ENCODE measurements around the gene GPX6. TPM values are rescaled to one million over a fixed set of nuclear protein-coding genes. Genes with fewer than 3 reads are reported as not detected.

The GPX6 gene
- total RNA-seq, 1 donor from 2014 or later, result not detected

DNA sequence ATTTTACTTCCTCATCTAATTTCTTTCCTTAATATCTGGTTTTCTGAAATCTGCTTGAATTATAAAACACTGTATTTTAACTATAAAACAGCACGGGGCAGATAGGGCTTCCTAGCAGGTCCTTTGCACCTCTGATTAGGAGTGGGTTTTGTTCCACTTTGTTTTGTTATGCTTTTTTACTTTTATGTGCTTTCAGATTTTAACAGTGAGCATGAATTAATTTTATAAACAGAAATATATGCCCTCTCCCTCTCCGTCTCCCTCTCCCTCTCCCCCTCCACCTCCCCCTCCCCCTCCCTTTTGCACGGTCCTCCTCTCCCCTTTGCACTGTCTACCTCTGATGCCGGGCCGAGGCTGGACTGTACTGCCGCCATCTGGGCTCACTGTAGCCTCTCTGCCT lies 14.3 kb downstream of the GPX6 start:
- H3K4me1 Mint-ChIP-seq (ENCODE audit: unreplicated experiment), result no peaks in the 10 kb centered on the region
- H3K36me3 Mint-ChIP-seq, result no peaks in the 10 kb centered on the region
- H3K9me3 Mint-ChIP-seq, result no peaks in the 10 kb centered on the region
- no peaks in the 10 kb centered on the region for H3K27me3 Mint-ChIP-seq
- no peak overlapping the region for H3K4me3 Mint-ChIP-seq
- TF ChIP-seq, protein P1, sequence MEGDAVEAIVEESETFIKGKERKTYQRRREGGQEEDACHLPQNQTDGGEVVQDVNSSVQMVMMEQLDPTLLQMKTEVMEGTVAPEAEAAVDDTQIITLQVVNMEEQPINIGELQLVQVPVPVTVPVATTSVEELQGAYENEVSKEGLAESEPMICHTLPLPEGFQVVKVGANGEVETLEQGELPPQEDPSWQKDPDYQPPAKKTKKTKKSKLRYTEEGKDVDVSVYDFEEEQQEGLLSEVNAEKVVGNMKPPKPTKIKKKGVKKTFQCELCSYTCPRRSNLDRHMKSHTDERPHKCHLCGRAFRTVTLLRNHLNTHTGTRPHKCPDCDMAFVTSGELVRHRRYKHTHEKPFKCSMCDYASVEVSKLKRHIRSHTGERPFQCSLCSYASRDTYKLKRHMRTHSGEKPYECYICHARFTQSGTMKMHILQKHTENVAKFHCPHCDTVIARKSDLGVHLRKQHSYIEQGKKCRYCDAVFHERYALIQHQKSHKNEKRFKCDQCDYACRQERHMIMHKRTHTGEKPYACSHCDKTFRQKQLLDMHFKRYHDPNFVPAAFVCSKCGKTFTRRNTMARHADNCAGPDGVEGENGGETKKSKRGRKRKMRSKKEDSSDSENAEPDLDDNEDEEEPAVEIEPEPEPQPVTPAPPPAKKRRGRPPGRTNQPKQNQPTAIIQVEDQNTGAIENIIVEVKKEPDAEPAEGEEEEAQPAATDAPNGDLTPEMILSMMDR (conservative IDR thresholded peaks at IDR 0.05), result no peak
- H3K27ac Mint-ChIP-seq, result no peak overlapping the region
- DNase-seq (ENCODE audit: extremely low spot score, unreplicated experiment), result no peak

DNA sequence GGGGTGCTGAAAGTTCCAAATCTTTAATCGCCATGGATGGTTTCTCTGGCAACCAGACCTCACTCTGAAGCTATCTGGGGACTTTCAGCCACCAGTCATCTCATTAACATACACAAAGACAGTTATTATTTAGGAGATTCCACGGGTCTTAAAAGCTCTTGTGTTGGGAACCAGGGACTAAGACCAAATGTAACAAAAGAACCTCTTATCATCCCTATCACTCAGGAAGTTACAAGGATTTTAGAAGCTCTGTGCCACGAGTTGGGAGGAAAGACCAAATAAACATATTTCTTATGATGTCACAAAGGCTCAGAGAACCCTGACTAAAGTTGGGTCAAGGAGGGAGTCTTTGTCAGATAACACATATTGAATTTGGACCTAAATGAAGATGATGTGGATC lies 17.7 kb downstream of the GPX6 start:
- TF ChIP-seq, protein P1 (conservative IDR thresholded peaks at IDR 0.05), result no peak
- H3K27me3 Mint-ChIP-seq, result no peaks in the 10 kb centered on the region
- H3K27ac Mint-ChIP-seq, result no peak overlapping the region
- H3K9me3 Mint-ChIP-seq, result no peaks in the 10 kb centered on the region
- H3K36me3 Mint-ChIP-seq, result no peaks in the 10 kb centered on the region
- H3K4me1 Mint-ChIP-seq (ENCODE audit: unreplicated experiment), result no peaks in the 10 kb centered on the region
- H3K4me3 Mint-ChIP-seq, result no peak overlapping the region
- no peak for DNase-seq (ENCODE audit: extremely low spot score, unreplicated experiment)

DNA sequence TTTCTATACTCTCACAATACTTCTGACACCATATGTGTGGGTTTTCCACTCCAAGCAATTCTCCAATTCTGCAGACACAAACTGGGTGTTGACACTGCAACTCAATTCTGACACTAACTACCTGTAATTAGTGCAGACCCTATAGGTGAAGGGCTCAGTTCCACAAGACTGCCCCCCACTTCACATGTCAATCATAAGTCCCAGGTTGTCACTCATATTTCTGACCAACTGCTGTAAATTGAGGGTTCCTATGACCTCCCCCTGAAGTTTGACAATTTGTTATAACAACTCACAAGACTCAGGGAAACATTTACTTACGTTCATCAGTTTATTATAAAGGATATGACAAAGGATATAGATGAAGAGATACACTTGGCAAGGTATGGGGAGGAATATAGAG lies 18.3 kb downstream of the GPX6 start:
- no peaks in the 10 kb centered on the region for H3K9me3 Mint-ChIP-seq

DNA sequence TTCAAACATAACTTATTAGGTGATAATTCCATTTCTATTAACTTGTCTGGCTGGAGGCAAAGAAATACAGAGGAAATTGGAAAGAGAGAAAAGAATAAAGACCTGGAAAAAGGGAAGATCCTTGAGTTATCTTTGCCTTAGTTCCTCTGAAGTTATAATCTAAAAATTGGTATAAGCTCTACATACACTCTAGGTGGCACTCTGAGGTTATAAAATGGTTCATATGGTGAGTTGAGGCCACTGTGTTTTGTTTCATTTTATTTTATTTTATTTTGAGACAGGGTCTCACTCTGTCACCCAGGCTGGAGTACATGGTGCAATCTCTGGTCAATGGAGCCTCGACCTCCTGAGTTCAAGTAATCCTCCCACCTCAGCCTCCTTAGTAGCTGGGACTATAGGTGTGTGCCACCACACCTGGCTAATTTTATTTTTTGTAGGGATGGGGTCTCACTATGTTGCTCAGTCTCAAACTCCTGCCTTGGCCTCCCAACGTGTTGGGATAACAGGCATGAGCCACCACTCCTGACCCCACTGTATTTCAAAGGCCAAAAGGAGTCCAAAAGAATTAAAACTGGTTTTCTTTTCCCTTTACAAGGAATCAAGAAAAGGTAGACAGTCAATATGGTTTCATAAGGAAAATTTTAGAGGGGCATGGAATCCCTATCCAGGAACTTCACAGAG lies 19.4 kb downstream of the GPX6 start:
- DNase-seq (ENCODE audit: extremely low spot score, unreplicated experiment), result no peak
- no peaks in the 10 kb centered on the region for H3K36me3 Mint-ChIP-seq
- no peaks in the 10 kb centered on the region for H3K9me3 Mint-ChIP-seq
- H3K4me3 Mint-ChIP-seq, result no peak overlapping the region
- TF ChIP-seq, protein P1 (conservative IDR thresholded peaks at IDR 0.05), result peak; percentile 61
- H3K27me3 Mint-ChIP-seq, result no peaks in the 10 kb centered on the region
- no peak overlapping the region for H3K27ac Mint-ChIP-seq
- H3K4me1 Mint-ChIP-seq (ENCODE audit: unreplicated experiment), result peaks cover 5% of the 10 kb centered on the region

More for the DNA sequence above, 18.3 kb downstream of the GPX6 start:
- TF ChIP-seq, protein P1 (conservative IDR thresholded peaks at IDR 0.05), result no peak
- Mint-ChIP-seq H3K36me3 (no peaks in the 10 kb centered on the region), H3K4me3 (no peak overlapping the region), H3K27me3 (no peaks in the 10 kb centered on the region), H3K27ac (no peak overlapping the region), H3K4me1 (ENCODE audit: unreplicated experiment) (peaks cover 5% of the 10 kb centered on the region)
- no peak for DNase-seq (ENCODE audit: extremely low spot score, unreplicated experiment)

DNA sequence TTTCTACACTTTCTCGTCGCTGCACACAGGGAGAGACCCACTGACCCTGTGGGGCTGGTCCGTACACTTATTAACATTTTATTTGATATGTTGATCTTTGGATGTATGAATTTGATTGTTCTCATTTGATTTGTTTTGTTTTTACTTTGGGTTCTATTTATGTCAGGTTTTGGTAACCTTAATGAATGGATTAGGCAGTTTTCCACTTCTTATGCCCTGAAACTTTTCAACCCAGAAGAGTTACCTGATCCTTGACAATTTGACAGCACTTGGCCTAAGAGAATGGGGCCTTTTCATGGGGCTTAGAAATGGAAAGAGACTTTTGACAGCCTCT lies 23.6 kb downstream of the GPX6 start:
- no peak for DNase-seq (ENCODE audit: extremely low spot score, unreplicated experiment)
- TF ChIP-seq, protein P1 (conservative IDR thresholded peaks at IDR 0.05), result no peak
- H3K4me1 Mint-ChIP-seq (ENCODE audit: unreplicated experiment), result peaks cover 19% of the 10 kb centered on the region
- no peaks in the 10 kb centered on the region for H3K36me3 Mint-ChIP-seq
- peaks cover 9% of the 10 kb centered on the region for H3K27me3 Mint-ChIP-seq
- H3K4me3 Mint-ChIP-seq, result peak overlapping the region; percentile 78
- H3K27ac Mint-ChIP-seq, result peak overlapping the region; percentile 81
- no peaks in the 10 kb centered on the region for H3K9me3 Mint-ChIP-seq

All from type B pancreatic cell (in vitro differentiated cells).